Dermis blood vessel endothelial cell (primary cell): Measurements from ENCODE around the gene ENOPH1. TPM values are rescaled to one million over a fixed set of nuclear protein-coding genes. Genes with fewer than 3 reads are reported as not detected.

ENCODE experiments used
- total RNA-seq: library from RNA; depleted of rRNA; stranded (reverse); fragments of >200 nt; gene quantifications from 2 replicates; pipeline ENCODE4 v1.2.3, GENCODE V29; 2014

ENOPH1 gene
- total RNA-seq, 1 donor from 2014 or later, result 43.6 TPM

Other genes with a start within 250 kb of the ENOPH1 start
- gene HNRNPD, start 56.6 kb upstream of the ENOPH1 start, total RNA-seq, result 35.6 and 75.4 TPM in 2 replicates
- 166 and 184 TPM in 2 replicates for gene HNRNPDL, start 128 bp upstream of the ENOPH1 start, total RNA-seq
- gene TMEM150C, start 131.4 kb downstream of the ENOPH1 start, total RNA-seq, result 6.0 and 19.1 TPM in 2 replicates